IPS DF 6.9 (cell line): ENCODE measurements around the gene ENOSF1.
"Not testable (repeated sequence)": the region's sequence is repeated elsewhere in the genome, so short reads cannot be mapped to it uniquely, and the experiment has no call there.

ENCODE experiments used
- DNase-seq: peaks from one replicate; pipeline ENCODE4 v3.0.0-alpha.2; 2013; ENCODE audit warnings: low read depth, low spot score
- H3K27ac ChIP-seq: one replicate; pipeline ENCODE4 v1.5.1; 2013; ENCODE audit warnings: low read length, control low read depth
- H3K27me3 ChIP-seq: 2 replicates; pipeline ENCODE4 v1.6.1; 2013; ENCODE audit warnings: mild to moderate bottlenecking, low read length; ENCODE audit not compliant: control insufficient read depth, insufficient read depth
- H3K36me3 ChIP-seq: 2 replicates; pipeline ENCODE4 v1.6.1; 2013; ENCODE audit warnings: low read length; ENCODE audit not compliant: control insufficient read depth, insufficient read depth
- H3K4me1 ChIP-seq: 2 replicates; pipeline ENCODE4 v1.6.1; 2013; ENCODE audit warnings: low read length; ENCODE audit not compliant: control insufficient read depth, insufficient read depth
- H3K4me3 ChIP-seq: 2 replicates; pipeline ENCODE4 v1.5.1; 2013; ENCODE audit warnings: mild to moderate bottlenecking, low read length
- H3K9me3 ChIP-seq: 2 replicates; pipeline ENCODE4 v1.6.1; 2013; ENCODE audit warnings: low read length, inconsistent platforms; ENCODE audit not compliant: control insufficient read depth, insufficient read depth
- WGBS: extraction: QIAGEN DNeasy Blood & Tissue Kit; methylation state at CpG from one replicate; pipeline ENCODE4 v1.1.7; 2013; ENCODE audit warnings: mixed read lengths, missing lambda C conversion rate; ENCODE audit not compliant: insufficient read length, insufficient coverage; 5-methylcytosine and 5-hydroxymethylcytosine counted together

ENOSF1 gene

GRCh38 chr18:683531-683930 lies 28.9 kb downstream of the ENOSF1 start:
- Histone ChIP-seq H3K27me3 (no peaks in the 10 kb centered on the region), H3K36me3 (peaks cover 5% of the 10 kb centered on the region; the same call in 1 of the 2 replicates), H3K4me1 (peaks cover 9% of the 10 kb centered on the region), H3K4me3 (no peak overlapping the region), H3K27ac (no peak overlapping the region), H3K9me3 (no peaks in the 10 kb centered on the region)
- no CpG with 5 or more reads among the region's 5 CpGs for WGBS
- no peak for DNase-seq

GRCh38 chr18:682833-683232 lies 29.6 kb downstream of the ENOSF1 start:
- H3K4me3 ChIP-seq, result no peak overlapping the region
- H3K9me3 ChIP-seq, result no peaks in the 10 kb centered on the region
- H3K27ac ChIP-seq, result no peak overlapping the region
- no peak for DNase-seq
- H3K36me3 ChIP-seq, result peaks cover 5% of the 10 kb centered on the region; the same call in 1 of the 2 replicates
- peaks cover 8% of the 10 kb centered on the region for H3K4me1 ChIP-seq
- no peaks in the 10 kb centered on the region for H3K27me3 ChIP-seq

DNA sequence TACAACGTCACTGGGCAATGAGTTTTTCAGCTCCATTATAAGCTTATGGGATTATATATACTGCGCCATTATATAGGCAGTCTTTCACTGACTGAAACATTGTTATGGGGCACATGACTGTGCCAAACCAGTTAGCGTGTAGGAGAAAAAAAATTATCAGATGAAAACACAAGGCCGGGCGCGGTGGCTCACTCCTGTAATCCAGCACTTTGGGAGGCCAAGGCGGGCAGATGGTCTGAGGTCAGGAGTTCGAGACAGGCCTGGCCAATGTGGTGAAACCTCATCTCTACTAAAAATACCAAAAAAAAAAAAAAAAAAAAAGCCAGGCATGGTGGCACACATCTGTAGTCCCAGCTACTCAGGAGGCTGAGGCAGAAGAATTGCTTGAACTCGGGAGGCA lies 30.0 kb downstream of the ENOSF1 start:
- not testable (repeated sequence) for H3K36me3 ChIP-seq, H3K4me3 ChIP-seq, H3K27me3 ChIP-seq, H3K4me1 ChIP-seq, DNase-seq, H3K27ac ChIP-seq, H3K9me3 ChIP-seq
- WGBS, result no CpG with 5 or more reads among the region's 9 CpGs

DNA sequence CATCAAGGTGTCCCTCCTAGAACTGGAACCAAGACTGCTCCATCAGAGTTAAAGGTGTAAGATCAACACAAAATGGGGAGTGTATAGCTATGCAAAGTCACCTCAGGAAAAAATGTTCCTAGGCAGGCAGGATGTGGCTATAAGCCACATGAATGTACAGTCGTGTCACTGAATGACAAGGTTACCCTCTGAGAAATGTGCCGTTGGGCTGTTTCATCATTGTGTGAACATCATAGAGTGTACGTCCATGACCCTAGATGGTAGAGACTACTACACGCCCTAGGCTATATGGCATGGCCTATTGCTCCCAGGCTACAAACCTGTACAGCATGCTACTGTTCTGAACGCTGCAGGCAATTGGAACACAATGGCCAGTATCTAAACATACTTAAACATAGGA lies 30.4 kb downstream of the ENOSF1 start:
- no peak overlapping the region for H3K4me3 ChIP-seq
- WGBS, result no CpG with 5 or more reads among the region's 5 CpGs
- DNase-seq, result no peak
- H3K9me3 ChIP-seq, result no peaks in the 10 kb centered on the region
- H3K27ac ChIP-seq, result no peak overlapping the region
- H3K27me3 ChIP-seq, result no peaks in the 10 kb centered on the region
- peaks cover 5% of the 10 kb centered on the region; the same call in 1 of the 2 replicates for H3K36me3 ChIP-seq
- peaks cover 5% of the 10 kb centered on the region for H3K4me1 ChIP-seq

DNA sequence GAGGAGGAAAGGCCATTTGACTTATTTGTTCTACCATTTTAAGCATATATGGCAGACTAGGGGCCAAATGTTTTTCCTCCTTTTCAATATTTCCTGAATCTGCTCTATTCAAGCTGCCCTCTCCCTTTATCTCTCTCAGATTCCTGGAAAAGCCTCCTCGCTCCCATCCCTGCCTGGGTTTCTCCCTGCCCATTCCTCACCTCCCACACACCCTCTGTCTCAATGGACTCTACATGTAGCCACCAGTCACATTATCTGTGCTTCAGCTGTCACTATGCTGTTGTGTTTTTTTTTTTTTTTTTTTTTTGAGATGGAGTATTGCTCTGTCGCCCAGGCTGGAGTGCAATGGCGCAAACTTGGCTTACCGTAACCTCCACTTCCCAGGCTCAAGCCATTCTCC lies 32.0 kb downstream of the ENOSF1 start:
- H3K36me3 ChIP-seq, result peaks cover 5% of the 10 kb centered on the region; the same call in 1 of the 2 replicates
- DNase-seq, result no peak
- WGBS, result no CpG with 5 or more reads among the region's 4 CpGs
- H3K27me3 ChIP-seq, result no peaks in the 10 kb centered on the region
- H3K9me3 ChIP-seq, result no peaks in the 10 kb centered on the region
- no peak overlapping the region for H3K4me3 ChIP-seq
- no peaks in the 10 kb centered on the region for H3K4me1 ChIP-seq
- H3K27ac ChIP-seq, result no peak overlapping the region

- Histone ChIP-seq H3K36me3 (peaks cover 5% of the 10 kb centered on the region; the same call in 1 of the 2 replicates), H3K9me3 (no peaks in the 10 kb centered on the region), H3K27me3 (no peaks in the 10 kb centered on the region), H3K27ac (no peak overlapping the region), H3K4me1 (no peaks in the 10 kb centered on the region), H3K4me3 (no peak overlapping the region)
- DNase-seq, result no peak
- no CpG with 5 or more reads among the region's 4 CpGs for WGBS
Measured at GRCh38 chr18:679516-679915, 32.9 kb downstream of the ENOSF1 start.

DNA sequence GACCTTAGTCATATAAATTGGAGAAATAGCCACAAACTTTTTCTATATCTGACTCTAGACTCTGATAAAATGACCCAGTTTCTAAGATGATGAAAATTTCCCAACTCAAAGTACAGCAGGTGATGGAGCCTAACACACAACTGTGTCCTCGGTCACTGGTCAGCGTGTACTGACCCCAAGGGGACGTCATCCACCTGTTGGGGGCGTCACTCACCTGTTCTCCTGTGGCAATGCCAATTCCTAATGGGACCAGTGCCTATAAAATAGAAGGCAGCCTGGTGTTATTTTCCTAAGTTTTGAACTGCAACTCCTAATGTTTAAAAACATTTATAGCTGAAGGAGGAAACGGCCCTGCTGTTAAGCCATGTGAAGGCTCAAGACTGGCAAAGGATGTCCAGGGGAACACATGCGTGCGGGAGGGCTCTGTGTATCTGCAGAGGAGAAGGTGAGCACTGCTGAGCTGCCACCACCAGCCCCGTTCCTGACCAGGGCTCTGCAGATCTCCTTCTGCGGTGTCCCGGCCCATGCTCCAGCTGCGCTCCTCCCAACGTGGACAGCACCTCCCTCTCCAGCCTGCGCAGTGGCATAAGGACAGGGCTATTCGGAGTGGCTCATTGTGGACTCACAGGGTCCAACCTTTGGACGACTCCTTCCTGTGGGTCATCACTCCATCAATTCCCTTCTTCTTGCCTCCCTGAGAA lies 33.8 kb downstream of the ENOSF1 start:
- Histone ChIP-seq H3K27ac (no peak overlapping the region), H3K4me3 (no peak overlapping the region), H3K9me3 (no peaks in the 10 kb centered on the region), H3K27me3 (no peaks in the 10 kb centered on the region), H3K36me3 (peaks cover 5% of the 10 kb centered on the region; the same call in 1 of the 2 replicates), H3K4me1 (no peaks in the 10 kb centered on the region)
- no peak for DNase-seq
- WGBS, result no CpG with 5 or more reads among the region's 15 CpGs

DNA sequence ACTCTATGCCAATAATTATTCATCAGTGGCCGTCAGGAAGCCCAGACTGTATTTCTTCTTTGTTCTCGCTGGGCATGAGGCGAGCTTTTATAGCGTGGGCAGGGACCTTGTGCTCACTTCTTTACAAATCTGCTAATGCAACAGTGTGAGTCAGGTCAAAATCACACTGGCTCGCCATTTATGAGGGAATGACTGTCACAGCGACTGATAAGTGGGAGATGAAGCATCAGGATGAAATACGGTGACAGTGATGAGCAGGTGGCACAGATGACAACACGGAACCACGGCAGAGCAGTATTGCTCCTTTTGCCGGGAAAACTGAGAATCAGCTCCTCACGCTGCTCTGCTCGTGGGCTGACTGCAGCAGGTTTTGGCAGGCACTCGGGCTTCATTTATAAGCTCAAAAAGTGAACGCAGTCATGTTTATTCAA lies 34.5 kb downstream of the ENOSF1 start:
- no peak overlapping the region for H3K4me3 ChIP-seq
- WGBS, result no CpG with 5 or more reads among the region's 14 CpGs
- DNase-seq, result no peak
- H3K27ac ChIP-seq, result no peak overlapping the region
- no peaks in the 10 kb centered on the region for H3K27me3 ChIP-seq
- H3K4me1 ChIP-seq, result no peaks in the 10 kb centered on the region
- H3K36me3 ChIP-seq, result peaks cover 5% of the 10 kb centered on the region; the same call in 1 of the 2 replicates
- no peaks in the 10 kb centered on the region for H3K9me3 ChIP-seq

DNA sequence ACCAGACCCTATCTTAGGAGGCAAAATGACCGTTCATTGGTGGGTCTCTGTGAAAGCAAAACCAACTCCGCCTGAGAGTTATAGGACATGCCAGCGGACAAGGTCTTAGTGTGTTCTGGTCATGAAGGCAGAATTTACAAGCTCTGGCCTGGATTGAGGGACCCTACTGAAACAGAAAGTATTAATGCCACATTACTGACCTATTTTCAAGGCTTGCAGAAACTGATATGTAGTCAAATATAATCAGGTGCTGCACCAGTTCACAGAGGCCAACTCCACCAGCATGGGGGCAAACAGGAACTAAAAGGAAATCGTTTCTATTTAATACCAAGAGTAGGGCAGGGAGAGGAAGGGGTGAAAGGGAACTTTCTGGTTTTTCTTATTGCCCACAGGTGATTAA lies 35.3 kb downstream of the ENOSF1 start:
- no peaks in the 10 kb centered on the region for H3K9me3 ChIP-seq
- no peaks in the 10 kb centered on the region for H3K4me1 ChIP-seq
- H3K4me3 ChIP-seq, result no peak overlapping the region
- H3K27ac ChIP-seq, result no peak overlapping the region
- peaks cover 7% of the 10 kb centered on the region; the same call in 1 of the 2 replicates for H3K36me3 ChIP-seq
- no CpG with 5 or more reads among the region's 4 CpGs for WGBS
- H3K27me3 ChIP-seq, result no peaks in the 10 kb centered on the region
- no peak for DNase-seq

- Histone ChIP-seq H3K36me3 (peaks cover 3% of the 10 kb centered on the region; the same call in 1 of the 2 replicates), H3K27ac (no peak overlapping the region), H3K4me3 (no peak overlapping the region), H3K27me3 (no peaks in the 10 kb centered on the region), H3K4me1 (no peaks in the 10 kb centered on the region), H3K9me3 (no peaks in the 10 kb centered on the region)
- no CpG with 5 or more reads among the region's 3 CpGs for WGBS
- no peak for DNase-seq
Measured at GRCh38 chr18:676736-677135, 35.7 kb downstream of the ENOSF1 start.

DNA sequence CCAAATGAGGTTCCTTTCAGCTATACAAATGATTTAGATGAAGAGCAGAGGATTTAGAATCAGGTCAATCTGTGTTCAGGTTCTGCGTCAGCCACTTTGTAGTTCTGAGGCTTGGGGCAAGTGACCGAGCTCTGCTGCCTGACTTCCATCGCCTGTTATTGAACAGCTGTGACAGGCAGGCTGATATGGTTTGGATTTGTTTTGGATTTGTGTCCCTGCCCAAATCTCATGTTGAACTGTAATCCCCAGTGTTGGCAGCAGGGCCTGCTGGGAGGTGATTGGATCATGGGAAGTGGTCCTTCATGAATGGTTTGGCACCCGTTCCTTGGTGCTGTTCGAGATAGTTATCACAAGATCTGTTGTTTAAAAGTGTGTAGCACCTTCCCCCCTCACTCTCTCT lies 36.4 kb downstream of the ENOSF1 start:
- H3K27ac ChIP-seq, result no peak overlapping the region

More for the DNA sequence above, 36.4 kb downstream of the ENOSF1 start:
- Histone ChIP-seq H3K4me1 (no peaks in the 10 kb centered on the region), H3K36me3 (peaks cover 6% of the 10 kb centered on the region; the same call in 1 of the 2 replicates), H3K27me3 (no peaks in the 10 kb centered on the region), H3K9me3 (no peaks in the 10 kb centered on the region), H3K4me3 (no peak overlapping the region)
- no peak for DNase-seq
- WGBS, result no CpG with 5 or more reads among the region's 5 CpGs
